CD4-positive, alpha-beta T cell treated with Interleukin-12 subunit alpha and Interleukin-12 subunit beta, for 1 hour (primary cell): ENCODE data around the gene ALOX15.
"Not testable (repeated sequence)": the region's sequence is repeated elsewhere in the genome, so short reads cannot be mapped to it uniquely, and the experiment has no call there.

ENCODE experiments used
- DNase-seq: peaks from one replicate; pipeline ENCODE4 v3.0.0-alpha.2; 2020

ALOX15 gene

GRCh38 chr17:4645642-4646041 is 4.2 kb upstream of the ALOX15 start:
- DNase-seq = no peak

- no peak for DNase-seq
These were observed 2.2 kb upstream of the ALOX15 start for GRCh38 chr17:4643676-4644075.

- DNase-seq = no peak
These were observed 808 bp upstream of the ALOX15 start for GRCh38 chr17:4642286-4642685.

- peak; percentile 9 for DNase-seq
These were observed 799 bp downstream of the ALOX15 start for GRCh38 chr17:4640569-4641188.

GRCh38 chr17:4639301-4640059 is 2.0 kb downstream of the ALOX15 start:
- peak; percentile 33 for DNase-seq

GRCh38 chr17:4638766-4639165 is 2.7 kb downstream of the ALOX15 start:
- not testable (repeated sequence) for DNase-seq

DNA sequence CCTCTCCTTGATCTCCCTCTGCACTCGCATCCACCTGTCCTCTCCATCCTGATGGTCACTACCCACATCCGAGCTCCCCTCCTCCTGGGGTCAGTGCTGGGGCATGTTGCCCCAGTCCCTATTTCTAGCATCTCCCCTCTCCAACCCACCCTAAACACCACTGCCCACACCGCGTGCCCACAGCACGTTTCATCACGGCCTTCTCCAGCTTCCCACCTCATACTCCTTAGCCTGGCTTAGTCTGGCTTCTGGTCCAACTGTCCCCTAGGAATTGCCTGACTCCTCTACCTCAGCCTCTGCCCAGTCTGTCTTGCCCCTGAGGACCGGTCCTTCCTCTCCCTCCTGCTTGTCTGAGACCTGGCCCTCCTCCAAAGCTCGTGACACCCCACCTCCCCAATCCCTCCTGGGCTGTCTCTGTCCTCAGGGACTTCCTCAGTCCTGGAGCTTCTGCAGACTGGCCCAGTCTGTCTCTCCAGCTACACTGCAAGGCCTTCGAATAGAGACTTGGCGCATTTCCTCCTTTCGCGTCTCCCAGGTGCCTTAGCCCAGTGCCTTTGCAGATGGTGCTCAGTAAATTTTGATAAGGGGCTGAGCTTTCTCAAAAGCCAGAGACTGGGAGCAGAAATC is 4.9 kb downstream of the ALOX15 start:
- DNase-seq = no peak

- DNase-seq = no peak
These were observed 5.6 kb downstream of the ALOX15 start for GRCh38 chr17:4635823-4636375.

GRCh38 chr17:4634976-4635375 is 6.5 kb downstream of the ALOX15 start:
- no peak for DNase-seq

DNA sequence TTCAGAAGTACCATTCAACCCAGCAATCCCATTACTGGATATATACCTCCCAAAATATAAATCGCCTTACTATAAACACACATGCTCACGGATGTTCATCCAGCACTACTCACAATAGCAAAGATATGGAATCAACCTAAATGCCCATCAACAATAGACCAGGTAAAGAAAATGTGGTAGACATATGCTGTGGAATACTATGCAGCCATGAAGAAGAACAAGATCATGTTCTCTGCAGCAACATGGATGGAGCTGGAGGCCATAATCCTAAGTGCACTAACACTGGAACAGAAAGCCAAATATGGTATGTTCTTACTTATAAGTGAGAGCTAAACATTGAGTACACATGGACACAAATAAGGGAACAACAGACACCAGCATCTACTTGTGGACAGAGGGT is 7.8 kb downstream of the ALOX15 start:
- DNase-seq = no peak

DNA sequence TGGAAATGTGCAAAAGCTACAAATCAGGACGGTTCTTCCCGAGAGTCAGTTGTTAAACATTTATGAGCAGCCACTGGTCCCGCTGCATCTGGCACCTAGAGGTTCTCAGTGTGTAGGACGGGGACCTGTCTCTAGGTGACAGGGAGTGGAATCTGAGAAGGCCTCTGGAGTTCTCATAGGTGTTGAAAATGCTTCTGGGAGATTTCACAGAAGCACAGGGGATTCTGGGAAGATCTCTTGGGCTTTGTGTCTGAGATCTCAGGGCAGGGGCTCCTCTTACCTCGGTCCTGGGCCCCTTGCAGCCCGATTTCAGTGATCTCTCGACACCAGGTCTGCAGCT is 8.9 kb downstream of the ALOX15 start:
- DNase-seq = no peak

DNA sequence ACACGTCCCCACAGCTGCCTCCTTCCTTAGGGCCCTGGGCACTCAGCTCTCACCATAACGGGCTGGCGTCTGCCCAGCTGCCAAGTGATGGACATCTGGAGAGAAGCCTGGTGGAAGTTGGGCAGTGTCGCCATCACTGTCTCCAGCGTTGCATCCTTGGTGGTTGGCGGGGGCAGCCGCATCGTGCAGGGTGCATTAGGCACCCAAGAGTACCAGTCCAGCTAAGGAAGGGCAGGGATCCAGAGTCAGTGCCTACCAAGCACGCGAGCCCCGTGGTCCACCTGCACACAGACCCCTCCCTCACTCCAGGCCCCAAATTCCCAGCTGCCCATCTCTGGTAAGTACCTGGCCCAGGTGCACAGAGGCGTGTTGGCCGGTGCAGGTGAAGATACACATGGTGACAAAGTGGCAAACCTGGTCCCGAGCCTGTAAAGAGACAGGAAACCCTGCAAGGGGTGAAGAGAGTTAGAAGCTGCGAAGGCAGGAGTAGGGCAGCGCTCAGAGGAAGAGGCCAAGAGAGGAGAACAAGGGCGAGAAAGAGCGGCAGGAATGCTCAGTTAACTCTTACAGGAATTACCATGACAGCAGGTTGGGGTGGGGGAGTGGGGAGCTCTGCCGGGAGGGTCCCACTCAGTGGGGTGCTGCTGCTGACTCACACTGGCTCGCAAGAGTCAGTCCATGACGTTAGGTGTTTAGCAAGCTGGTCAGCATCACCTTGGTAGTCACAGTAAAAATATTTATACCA is 9.5 kb downstream of the ALOX15 start:
- no peak for DNase-seq

DNA sequence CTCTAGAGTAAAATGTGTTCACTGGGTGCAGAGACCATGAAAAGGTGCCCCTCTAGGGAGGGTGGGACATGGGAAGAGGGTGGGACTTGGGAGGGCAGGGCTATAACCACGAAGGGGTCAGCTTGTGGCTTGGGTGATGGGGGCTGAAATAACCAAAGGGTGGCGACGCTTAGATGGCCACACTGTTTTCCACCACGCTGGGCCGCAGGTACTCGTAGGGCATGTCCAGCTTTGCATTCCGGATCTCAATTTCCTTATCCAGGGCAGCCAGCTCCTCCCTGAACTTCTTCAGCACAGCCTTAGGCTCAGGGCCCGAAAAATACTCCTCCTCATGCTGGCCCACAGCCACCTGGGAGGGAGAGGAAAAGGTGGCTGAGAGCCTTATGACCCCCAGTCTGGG is 10.0 kb downstream of the ALOX15 start:
- no peak for DNase-seq

DNA sequence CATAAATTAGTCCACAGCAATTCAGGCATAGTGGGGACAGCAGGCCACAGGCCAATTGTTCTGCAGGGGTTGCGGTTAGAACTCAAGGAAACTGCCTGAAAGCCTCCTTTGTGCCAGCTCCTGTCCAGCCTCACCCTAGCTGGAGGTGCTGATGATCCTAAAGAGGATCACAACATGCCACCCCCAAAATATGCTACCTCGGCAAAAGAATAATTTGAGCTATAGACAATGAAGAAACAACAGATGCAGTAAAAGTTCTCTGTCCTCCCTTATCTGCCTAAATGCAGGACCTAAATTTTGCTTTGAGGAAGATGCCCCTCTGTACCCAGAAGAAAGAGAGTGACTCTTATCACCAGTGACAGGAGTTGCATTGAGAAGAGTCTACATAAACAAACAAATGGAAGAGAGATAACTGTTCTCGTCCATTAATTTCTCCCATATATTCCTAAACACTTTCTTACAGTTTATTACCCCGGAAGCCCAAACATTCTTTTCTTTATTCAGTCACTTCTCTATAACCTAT is 14.7 kb downstream of the ALOX15 start:
- no peak for DNase-seq

GRCh38 chr17:4625181-4625617 is 16.3 kb downstream of the ALOX15 start:
- no peak for DNase-seq

GRCh38 chr17:4624451-4624911 is 17.0 kb downstream of the ALOX15 start:
- DNase-seq = not testable (repeated sequence)

DNA sequence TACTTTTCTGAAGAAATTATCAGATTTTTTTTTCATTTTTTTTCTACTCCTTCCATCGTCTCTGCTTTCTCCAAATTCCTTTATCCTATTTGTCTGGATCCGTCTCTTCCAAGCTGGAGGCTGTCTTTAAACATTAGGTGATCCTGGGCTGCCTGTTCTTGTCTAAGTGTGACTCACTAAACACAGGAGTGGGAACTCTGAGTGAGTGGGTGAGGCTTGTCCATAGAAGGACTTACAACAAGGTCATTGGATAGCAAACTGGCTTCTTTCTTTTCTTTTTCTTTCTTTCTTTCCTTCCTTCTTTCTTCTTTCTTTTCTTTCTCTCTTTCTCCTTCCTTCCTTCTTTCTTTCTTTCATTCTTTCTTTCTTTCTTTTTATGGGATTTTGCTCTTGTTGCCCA is 18.2 kb downstream of the ALOX15 start:
- DNase-seq = no peak

- DNase-seq = no peak
These were observed 19.1 kb downstream of the ALOX15 start for GRCh38 chr17:4622375-4622774.

DNA sequence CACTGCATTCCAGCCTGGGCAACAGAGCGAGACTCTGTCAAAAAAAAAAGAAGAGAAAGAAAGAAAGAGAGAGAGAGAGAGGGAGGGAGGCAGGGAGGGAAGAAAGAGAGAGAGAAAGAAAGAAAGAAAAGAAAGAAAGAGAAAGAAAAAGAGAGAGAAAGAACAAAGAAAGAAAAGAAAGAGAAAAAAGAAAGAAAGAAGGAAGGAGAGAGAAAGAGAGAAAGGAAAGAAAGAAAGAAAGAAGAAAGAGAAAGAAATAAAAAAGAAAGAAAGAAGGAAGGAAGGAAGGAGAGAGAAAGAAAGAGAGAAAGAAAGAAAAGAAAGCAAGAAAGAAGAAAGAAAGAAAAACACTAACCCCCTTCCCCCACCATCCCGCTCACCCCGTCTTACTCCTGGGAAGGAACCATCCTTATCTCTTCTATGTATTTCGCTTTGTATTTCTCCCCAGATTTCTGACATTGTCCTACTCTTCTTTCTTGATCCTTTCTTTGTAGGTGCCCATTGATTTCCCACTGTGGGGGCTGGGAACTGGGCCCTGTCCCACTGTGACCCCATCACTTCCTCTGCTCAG is 20.9 kb downstream of the ALOX15 start:
- no peak for DNase-seq

DNA sequence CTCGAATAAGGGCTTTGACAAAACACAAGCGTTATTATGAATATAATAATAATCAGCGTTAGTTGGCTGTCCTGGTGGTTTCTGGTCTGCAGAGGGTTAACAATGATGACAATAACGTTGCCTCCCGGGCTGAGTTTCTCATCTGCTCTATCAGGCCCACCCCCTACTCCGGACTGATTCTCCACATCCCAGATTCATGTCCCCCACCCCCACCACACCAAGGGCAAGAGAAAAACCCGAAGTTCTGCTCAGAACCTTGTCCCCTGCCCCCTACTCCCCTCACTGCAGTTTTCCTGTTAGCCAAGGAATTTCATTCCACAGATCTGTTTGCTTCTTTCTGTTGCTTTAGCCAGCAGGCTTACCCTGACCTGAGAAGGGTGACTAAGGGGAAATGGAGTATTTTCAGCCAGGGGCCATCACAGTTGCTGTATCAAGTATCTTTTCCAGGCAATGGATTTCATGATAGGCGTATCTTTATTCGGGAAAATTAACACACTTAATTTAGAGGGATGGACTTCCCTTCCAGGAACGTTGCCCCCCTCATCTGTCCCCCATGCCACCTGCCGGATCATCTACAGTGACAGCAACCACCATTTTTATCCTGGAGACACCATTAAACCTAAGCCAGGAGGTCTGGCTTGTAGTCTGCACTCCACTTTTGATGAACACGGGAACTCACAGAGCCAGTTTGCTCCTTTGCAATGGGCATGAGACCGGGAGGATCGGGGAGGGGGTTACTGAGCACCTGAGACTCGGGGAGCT is 23.7 kb downstream of the ALOX15 start:
- no peak for DNase-seq

DNA sequence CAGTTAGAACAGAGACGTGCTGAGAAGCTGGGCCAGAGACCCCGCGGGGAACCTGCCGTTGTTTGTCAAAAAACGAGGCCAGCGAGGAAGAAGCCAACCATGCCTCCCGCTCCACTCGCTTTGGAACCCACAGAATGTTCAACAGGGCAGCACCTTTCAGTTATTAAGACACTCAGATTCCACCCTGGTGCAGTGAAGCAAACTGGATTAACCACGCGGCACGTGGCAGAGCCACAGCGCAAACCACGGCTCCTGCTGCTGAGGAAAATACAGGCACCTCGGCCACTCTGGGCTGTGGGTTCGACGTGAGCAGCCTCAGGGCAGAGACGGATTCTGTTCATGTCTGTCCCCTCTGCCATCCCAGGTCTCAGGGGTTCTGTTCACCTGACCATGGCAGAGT is 24.4 kb downstream of the ALOX15 start:
- no peak for DNase-seq

DNA sequence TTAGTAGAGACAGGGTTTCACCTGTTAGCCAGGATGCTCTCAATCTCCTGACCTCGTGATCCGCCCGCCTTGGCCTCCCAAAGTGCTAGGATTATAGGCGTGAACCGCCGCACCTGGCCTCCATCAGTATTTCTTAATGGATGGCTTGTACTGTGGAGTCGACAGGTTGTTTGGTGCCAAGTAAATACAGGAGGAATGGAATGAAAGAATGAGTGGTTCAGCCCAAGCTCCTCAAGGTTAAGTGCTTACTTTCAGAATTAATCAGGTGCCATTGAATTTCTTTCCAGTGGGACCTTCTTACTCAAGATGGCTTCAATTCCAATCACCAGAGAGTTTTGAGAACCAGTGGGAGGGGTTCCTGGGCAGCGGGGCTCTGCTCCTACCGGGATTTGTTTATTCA is 25.0 kb downstream of the ALOX15 start:
- DNase-seq = no peak
